Upper lobe of right lung (tissue), 1 donor: ENCODE data around the gene ACTN1. TPM values are rescaled to one million over a fixed set of nuclear protein-coding genes. Genes with fewer than 3 reads are reported as not detected.

ENCODE experiments used
- ATAC-seq: fragments of 200-7000 bp; cut with Tn5 transposase; one replicate; pipeline ENCODE4 v1.9.1; 2020; ENCODE audit warnings: mild to moderate bottlenecking, moderate library complexity
- DNase-seq: peaks from one replicate; pipeline ENCODE4 v3.0.0-alpha.2; 2020
- H3K27ac ChIP-seq: fragments of 200-600 bp; one replicate; pipeline ENCODE4 v1.8.0; 2022
- H3K27me3 ChIP-seq: fragments of 200-600 bp; one replicate; pipeline ENCODE4 v1.8.0; 2022; ENCODE audit warnings: mild to moderate bottlenecking
- H3K36me3 ChIP-seq: fragments of 200-600 bp; one replicate; pipeline ENCODE4 v1.8.0; 2022
- H3K4me1 ChIP-seq: fragments of 200-600 bp; one replicate; pipeline ENCODE4 v1.8.0; 2022
- H3K4me3 ChIP-seq: fragments of 200-600 bp; one replicate; pipeline ENCODE4 v1.8.0; 2022; ENCODE audit warnings: mild to moderate bottlenecking
- H3K9me3 ChIP-seq: fragments of 200-600 bp; one replicate; pipeline ENCODE4 v1.8.0; 2022
- intact Hi-C: fragments of 100-400 bp; cut with DNase I; formaldehyde crosslinking; loops from one replicate; pipeline ENCODE4 v1.11.0; 2022
- total RNA-seq: library from RNA; stranded (reverse); fragmentation: NEBNext Ultra II Directional; extraction: Animal tissue kit (Norgen Biotek cat#: 25700); gene quantifications from one replicate; pipeline ENCODE4 v1.2.1, GENCODE V29; 2021
- TF ChIP-seq, protein P1 (sequence below): fragments of 200-600 bp; IDR thresholded peaks from one replicate; pipeline ENCODE4 v1.8.0; 2022; ENCODE audit warnings: antibody characterized with exemption
- donor health status: DM: no; HTN: yes; CAD: no; lungs with severe emphysema.

ACTN1 gene
- total RNA-seq, 1 donor from 2014 or later, result 177 TPM

DNA sequence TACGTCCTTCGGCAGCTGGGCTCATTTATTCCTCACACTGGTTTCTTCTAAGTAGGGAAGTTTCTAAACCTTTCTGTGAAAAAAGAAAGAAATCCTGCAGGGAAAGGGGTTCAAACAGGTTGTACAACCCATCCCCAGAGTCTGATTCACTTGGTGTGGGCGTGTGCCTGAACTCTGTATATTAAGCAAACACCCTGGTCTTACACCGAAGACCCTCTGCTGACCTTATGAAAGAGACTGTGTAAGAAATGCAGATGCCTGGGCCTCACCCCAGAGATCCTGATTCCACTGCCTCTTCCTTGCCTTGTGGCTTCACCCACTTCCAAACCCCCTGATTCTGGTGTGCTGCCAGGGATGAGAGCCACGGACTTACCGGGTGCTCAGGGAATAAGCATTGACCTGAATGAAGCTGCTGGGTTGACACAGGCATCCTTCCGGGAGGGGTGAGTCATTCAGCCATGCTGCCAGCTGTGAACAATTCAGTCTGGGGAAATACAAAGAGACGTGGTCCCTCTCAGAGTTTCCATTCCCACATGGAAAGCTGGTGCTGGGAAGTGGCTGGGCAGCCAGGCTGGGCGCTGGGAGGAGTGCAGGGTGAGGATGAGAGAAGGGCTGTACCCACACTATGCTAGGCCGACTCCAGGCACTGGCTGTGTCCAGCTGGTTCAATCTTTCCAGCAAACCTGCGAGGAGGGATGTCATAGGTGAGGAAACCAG lies 26.5 kb upstream of the ACTN1 start:
- TF ChIP-seq, protein P1, sequence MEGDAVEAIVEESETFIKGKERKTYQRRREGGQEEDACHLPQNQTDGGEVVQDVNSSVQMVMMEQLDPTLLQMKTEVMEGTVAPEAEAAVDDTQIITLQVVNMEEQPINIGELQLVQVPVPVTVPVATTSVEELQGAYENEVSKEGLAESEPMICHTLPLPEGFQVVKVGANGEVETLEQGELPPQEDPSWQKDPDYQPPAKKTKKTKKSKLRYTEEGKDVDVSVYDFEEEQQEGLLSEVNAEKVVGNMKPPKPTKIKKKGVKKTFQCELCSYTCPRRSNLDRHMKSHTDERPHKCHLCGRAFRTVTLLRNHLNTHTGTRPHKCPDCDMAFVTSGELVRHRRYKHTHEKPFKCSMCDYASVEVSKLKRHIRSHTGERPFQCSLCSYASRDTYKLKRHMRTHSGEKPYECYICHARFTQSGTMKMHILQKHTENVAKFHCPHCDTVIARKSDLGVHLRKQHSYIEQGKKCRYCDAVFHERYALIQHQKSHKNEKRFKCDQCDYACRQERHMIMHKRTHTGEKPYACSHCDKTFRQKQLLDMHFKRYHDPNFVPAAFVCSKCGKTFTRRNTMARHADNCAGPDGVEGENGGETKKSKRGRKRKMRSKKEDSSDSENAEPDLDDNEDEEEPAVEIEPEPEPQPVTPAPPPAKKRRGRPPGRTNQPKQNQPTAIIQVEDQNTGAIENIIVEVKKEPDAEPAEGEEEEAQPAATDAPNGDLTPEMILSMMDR, result no peak
- ATAC-seq, result peak; percentile 54
- no peak overlapping the region for H3K27ac ChIP-seq
- H3K36me3 ChIP-seq, result no peaks in the 10 kb centered on the region
- intact Hi-C loops, result no loop called here
- no peak overlapping the region for H3K4me3 ChIP-seq
- no peak for DNase-seq
- no peaks in the 10 kb centered on the region for H3K9me3 ChIP-seq
- H3K27me3 ChIP-seq, result no peaks in the 10 kb centered on the region
- H3K4me1 ChIP-seq, result peaks cover 4% of the 10 kb centered on the region

DNA sequence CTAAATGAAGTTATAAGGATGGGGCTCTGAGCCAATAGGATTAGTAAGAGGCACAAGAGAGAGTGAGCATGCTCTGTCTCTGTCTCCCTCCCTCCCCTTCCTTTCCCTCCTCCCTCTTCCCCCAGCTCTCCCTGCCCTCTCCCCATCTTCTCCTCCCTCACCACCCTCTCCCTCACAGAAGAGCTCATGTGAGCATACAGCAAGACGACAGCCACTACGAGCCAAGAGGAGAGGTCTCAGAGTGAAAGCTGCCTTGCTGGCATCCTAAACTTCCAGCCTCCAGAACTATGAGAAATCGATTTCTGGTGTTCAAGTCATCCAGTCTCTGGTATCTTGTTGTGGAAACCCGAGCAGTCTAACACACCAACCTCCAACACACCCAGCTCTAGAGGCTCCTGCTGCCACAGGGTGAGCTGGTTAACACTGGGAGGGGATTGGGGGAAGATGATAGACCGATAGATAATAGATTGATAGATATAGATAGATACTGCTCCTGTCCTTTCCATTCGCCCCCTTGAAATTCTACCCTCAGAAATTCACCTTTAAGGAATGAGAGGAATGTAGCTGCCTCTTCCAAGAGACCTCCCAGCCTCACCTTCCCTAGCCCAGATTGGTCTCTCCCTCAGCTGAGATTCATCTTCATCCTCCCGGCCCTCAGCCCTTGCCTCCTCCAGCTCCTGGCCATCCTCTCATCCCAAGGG lies 25.8 kb upstream of the ACTN1 start:
- Histone ChIP-seq H3K4me1 (peaks cover 4% of the 10 kb centered on the region), H3K36me3 (no peaks in the 10 kb centered on the region), H3K27me3 (no peaks in the 10 kb centered on the region), H3K27ac (no peak overlapping the region), H3K9me3 (no peaks in the 10 kb centered on the region), H3K4me3 (no peak overlapping the region)
- no peak for DNase-seq
- intact Hi-C loops, result no loop called here
- ATAC-seq, result no peak
- TF ChIP-seq, protein P1, result no peak

DNA sequence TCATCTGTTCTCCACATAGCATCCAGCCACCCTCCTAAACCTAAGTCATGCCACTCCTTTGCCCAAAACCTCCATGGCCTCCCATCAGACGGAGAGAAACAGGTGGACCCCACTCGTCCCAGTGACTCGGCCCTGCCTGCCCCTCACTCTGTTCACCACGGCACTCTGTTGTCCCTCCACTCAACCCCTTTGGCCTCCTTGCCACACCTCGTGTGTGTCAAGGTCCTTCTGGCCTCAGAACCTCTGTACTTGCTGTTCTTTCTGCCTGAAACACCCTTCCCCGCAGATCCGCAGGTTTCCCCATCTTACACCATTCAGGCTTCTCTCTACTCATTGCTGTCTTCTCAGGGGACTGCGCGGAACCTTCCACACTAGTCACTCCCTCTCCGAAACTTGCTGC lies 24.5 kb upstream of the ACTN1 start:
- Histone ChIP-seq H3K4me1 (peaks cover 4% of the 10 kb centered on the region), H3K27me3 (no peaks in the 10 kb centered on the region), H3K4me3 (no peak overlapping the region), H3K27ac (no peak overlapping the region), H3K36me3 (no peaks in the 10 kb centered on the region), H3K9me3 (no peaks in the 10 kb centered on the region)
- ATAC-seq (no peak), DNase-seq (no peak)
- intact Hi-C loops, result no loop called here
- TF ChIP-seq, protein P1, result no peak

DNA sequence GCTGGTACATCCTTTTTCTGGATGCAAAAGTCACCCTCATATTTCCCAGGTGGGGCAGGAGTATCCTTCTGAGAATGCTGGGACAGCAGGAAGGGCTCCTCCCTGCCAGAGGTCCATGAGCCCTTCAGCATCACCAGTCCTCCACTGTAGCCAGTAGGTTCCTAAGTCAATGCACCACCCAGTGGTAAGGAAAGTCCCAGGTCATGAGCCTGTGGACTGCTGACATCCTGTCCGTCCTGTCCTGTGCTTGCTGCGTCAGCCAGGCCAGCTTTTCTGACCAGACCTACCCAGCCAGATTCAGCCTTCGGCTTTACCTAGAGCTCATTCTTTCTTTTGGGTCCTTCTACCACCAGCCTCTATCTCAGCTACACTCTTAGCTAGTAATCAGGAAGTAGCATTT lies 23.0 kb upstream of the ACTN1 start:
- no peaks in the 10 kb centered on the region for H3K36me3 ChIP-seq
- no peaks in the 10 kb centered on the region for H3K4me1 ChIP-seq
- H3K4me3 ChIP-seq, result no peak overlapping the region
- TF ChIP-seq, protein P1, result peak; percentile 37
- no peaks in the 10 kb centered on the region for H3K9me3 ChIP-seq
- no peak for DNase-seq
- peak; percentile 75 for ATAC-seq
- intact Hi-C loops, result no loop called here
- H3K27me3 ChIP-seq, result no peaks in the 10 kb centered on the region
- no peak overlapping the region for H3K27ac ChIP-seq

DNA sequence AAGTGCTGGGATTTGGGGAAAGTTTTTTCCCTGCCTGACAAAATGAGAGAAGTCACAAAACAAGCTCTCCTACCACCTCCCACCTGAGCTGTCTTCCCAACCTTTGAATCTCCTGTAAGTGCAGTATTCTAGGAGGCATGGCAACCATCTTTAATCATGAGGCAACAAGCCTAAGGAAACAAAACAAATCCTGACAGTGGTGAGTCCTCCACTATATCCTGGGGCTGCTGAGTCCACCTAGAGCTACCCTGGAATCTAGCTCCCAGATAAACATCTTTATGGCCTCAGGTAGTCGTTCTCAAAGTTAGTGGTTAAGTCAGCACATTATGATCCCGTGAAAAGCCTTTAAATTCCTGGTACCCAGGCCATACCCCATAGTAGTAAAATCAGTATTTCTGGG lies 22.3 kb upstream of the ACTN1 start:
- intact Hi-C loops, result no loop called here
- Histone ChIP-seq H3K27me3 (no peaks in the 10 kb centered on the region), H3K27ac (no peak overlapping the region), H3K9me3 (no peaks in the 10 kb centered on the region), H3K36me3 (no peaks in the 10 kb centered on the region), H3K4me3 (no peak overlapping the region), H3K4me1 (no peaks in the 10 kb centered on the region)
- ATAC-seq (no peak), DNase-seq (no peak)
- TF ChIP-seq, protein P1, result no peak
